Uterus (tissue), 2 donors: ENCODE measurements around the gene SLC22A31.

Experiments used
- POLR2A ChIP-seq, 2 donors: fragments of 450-650 bp; IDR thresholded peaks; one replicate each; pipeline ENCODE4 v1.6.1; 2016; ENCODE audit warnings: antibody characterized with exemption in 2 of 2, mild to moderate bottlenecking in 1 of 2, moderate library complexity in 1 of 2
- TF ChIP-seq, protein P1 (sequence below), 4 experiments: fragments of 200-600 bp in 2 of 4; fragments of 450-650 bp in 2 of 4; sonication (generic) in 2 of 4; IDR thresholded peaks; one replicate each; pipeline ENCODE4 v1.5.1; 2016 to 2019; ENCODE audit warnings: antibody characterized with exemption in 4 of 4, mild to moderate bottlenecking in 2 of 4, moderate library complexity in 1 of 4

DNA sequence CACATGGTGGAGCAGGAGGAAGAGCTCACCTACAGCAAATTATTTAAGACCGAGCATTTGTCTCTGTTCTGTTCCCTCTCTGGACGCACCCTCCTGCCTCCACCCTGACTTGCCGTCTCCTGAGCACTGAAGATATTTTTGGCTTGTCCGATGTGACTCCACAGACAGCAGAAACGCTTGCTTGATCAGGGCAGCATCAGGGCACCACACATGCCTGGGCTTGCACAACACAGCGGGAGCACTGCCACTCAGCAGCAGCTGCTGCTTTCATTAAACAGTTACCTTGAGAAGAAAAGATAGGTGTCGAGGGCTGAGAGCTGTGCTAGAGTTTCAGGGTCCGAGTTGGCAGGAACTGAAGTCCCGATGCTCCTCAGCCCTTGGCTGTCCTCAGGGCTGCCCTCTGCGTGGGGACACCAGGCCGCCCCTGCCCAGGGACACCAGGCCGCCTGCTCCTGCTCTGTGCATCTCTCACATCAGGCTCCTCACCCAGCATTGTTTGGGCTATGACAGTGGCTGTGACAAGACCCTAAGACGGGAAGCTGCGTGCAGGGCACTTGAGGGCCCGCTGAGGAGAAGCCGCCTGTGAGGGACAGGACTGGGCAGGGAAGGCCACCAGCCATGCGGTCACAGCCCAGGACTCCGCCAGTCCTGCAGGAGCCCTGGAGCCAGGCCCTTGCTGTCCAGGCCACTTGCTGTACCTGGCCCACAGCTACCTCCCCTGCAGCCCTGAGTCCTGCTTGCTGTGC is 50.1 kb downstream of the SLC22A31 start:
- TF ChIP-seq, protein P1, sequence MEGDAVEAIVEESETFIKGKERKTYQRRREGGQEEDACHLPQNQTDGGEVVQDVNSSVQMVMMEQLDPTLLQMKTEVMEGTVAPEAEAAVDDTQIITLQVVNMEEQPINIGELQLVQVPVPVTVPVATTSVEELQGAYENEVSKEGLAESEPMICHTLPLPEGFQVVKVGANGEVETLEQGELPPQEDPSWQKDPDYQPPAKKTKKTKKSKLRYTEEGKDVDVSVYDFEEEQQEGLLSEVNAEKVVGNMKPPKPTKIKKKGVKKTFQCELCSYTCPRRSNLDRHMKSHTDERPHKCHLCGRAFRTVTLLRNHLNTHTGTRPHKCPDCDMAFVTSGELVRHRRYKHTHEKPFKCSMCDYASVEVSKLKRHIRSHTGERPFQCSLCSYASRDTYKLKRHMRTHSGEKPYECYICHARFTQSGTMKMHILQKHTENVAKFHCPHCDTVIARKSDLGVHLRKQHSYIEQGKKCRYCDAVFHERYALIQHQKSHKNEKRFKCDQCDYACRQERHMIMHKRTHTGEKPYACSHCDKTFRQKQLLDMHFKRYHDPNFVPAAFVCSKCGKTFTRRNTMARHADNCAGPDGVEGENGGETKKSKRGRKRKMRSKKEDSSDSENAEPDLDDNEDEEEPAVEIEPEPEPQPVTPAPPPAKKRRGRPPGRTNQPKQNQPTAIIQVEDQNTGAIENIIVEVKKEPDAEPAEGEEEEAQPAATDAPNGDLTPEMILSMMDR (IDR thresholded peaks at IDR 0.05), result no peak
- TF ChIP-seq POLR2A (IDR thresholded peaks at IDR 0.05), result no peak
